Cortex of kidney (tissue), 1 donor: ENCODE measurements around the gene ADIPOR1.

Source experiments
- DNase-seq: peaks from one replicate; lab custom pipeline; 2025; lab: John Stamatoyannopoulos, UW

ADIPOR1 gene

GRCh38 chr1:202972046-202972445, 13.9 kb upstream of the ADIPOR1 start:
- no peak for DNase-seq

GRCh38 chr1:202968895-202969295, 10.8 kb upstream of the ADIPOR1 start:
- no peak for DNase-seq

DNA sequence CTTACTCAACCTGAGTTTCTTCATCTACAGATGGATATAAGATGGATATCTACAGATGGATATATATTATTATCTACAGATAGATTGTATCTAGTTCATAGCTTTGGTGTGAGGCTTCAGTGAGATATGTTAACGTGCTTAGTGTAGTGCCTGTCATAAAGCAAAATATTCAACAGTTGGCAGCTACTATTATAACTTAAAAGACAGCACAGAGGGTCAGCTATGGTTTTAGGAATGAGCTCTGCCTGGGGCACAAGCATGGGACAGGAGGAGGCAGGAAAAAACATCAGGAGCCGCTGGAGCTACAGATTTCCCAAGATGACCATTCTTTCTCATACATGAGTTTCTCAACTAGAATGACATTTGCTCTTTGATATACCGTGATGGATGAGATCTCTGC, 10.2 kb upstream of the ADIPOR1 start:
- no peak for DNase-seq

- no peak for DNase-seq
Observed at GRCh38 chr1:202967684-202968281, 9.7 kb upstream of the ADIPOR1 start.

- no peak for DNase-seq
Observed at GRCh38 chr1:202966006-202966898, 8.1 kb upstream of the ADIPOR1 start.

DNA sequence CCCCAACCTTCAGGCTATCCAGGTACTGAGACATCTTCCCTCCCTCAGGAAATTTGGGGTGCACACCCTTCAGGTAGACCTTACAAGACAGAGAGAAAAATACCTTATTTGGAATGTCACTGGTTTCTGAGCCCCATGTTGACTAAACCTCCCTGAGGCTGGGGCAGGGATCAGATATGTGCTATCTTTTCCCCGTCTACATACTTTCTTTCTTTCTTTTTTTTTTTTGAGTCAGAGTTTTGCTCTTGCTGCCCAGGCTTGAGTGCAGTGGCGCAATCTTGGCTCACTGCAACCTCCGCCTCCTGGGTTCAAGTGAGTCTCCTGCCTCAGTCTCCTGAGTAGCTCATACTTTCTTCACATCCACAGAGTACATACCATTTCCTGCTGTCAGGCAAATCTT, 7.3 kb upstream of the ADIPOR1 start:
- no peak for DNase-seq

DNA sequence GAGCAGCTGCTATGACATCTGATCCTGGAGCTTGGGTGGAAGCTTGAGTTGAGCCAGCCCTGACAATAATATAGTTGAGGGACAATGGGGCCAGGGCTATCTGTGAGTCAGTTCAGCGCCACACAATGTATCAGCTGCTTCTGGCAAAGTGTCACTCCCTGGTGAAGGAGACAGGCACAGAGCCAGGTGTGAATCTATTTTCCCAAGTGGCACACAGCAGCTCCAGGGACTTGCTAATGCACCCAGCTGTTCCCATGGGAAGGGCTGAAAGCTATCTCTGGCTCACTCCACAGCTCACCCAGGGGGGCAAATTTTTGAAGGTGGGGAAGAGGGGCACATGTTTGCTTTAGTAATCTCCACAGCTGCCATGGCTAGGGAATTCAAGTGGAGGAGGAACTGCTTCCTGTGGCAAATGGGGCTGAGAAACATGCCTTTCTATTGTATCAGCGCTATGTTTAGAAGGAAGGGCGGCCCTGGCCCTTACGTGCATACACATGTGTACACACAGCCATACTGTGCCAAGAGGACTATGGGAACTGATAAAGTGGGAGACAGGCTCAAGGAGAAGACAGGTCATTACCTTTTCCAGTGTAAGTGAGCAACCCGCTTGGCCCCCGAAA, 6.8 kb upstream of the ADIPOR1 start:
- DNase-seq, result no peak

DNA sequence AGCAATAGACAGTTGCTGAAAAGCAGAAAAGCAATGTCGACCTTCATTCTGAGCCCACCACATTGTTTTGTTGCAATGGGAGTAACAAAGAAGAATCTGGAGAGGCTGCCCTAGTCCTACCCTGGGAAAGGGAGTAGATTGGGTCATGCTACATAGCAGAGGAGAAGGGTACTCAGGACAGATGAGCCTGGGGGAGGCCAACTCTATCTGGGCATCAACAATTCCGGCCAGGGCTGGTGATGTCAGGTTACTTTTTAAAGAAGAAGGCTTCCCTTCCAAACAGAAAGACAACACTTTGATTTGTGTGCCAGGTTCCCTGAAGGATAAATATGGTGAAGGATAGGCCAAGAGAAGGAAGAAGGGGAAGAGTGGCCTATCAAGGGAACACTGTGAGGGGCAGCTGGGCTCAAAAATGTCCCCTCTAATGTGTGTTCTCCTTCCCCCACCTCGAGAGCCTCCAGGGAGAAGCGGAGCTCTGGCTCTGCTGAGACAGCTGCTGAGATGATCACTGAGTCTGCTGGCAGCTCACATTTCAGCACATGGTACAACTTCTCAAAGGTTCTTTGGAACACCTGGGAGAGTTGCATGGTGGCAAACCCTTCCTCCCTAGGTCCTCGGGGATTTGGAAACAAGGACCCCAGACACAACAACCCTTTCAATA, 3.2 kb upstream of the ADIPOR1 start:
- DNase-seq, result no peak

- DNase-seq, result no peak
Observed at GRCh38 chr1:202959276-202959620, 1.1 kb upstream of the ADIPOR1 start.

GRCh38 chr1:202958544-202959275, 598 bp upstream of the ADIPOR1 start:
- no peak for DNase-seq

DNA sequence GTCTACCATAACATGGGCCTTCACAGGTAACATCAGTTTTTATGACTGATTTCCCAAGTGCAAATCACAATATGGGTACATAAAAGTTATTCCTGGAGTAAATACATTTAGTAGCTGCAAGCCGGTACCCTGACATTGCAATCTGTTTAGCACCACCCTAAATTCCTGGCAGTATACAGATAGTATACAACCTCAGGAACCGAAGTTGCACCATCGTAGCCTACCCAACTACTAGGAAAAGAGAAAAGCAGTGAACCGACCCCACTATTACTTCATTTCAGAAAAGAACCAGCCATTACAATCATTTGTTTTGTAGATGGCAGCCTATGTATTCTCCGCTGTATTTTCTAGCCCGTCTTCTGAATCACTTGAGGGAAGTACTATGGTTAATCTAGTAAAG, 1.1 kb downstream of the ADIPOR1 start:
- no peak for DNase-seq

DNA sequence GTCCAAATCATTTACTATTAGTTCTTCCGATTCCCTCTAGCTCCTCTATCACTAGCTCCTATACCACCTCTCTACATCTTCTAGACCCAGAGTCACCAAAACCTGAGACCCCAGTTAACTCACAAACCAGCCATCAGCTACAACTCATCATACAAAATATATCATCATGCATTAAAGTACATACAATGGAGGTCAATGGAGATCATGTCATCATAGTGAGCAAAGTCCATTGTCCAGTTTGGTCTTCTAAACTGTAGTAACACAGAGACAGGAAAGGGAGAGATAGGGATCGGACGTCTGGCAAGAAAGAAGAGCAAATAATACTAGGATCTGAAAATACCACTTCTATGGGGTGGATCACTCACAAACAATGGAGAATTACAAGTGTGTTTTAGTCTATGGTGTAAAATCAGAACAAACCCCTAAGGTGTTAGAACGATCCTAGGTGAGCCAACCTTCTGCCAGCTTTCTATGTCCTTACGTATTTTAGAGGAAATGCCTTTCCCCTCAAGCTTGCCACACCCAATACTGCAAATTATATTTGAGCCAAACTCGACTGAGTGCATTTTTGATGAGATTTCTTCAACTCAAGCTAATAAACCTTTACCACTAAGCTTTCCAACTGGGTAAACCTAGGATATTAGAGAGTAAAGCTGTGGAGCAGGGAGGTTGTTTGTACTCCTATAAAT, 3.9 kb downstream of the ADIPOR1 start:
- DNase-seq, result no peak

DNA sequence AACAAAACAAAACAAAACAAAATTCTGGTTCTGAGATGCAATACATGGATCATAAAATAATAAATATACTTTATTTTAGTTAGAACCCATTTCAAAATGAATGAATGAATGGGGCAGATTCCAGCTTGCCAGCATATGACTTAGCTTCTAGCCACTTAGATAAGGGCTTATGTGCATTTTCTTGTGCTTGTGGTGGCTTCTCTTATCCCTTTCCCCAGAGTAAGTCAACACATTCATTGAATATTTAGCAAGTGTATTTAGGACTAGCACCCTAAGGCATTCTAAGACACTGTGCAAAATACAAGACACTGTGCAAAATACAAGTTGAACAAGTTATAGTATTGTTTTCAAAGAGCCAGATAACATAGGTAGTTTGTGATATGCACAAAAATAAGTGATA, 4.7 kb downstream of the ADIPOR1 start:
- no peak for DNase-seq

DNA sequence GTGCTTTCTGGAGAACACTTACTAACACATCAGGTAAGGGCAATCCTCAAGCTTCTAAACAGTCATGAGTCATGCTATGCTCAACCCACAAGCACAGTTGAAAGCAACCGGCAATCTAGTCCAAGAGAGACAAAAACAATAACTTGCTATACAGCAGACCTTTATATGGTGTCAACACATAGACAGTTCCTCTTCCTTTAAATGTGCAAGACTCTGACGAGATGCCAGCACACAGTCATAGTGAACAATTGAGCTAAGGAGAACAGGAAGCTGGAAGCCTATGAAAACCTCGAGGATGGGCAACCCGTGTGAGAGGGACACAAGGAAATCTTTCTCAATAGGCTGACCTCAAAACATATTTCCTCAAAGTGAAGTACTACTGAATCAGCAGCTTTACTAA, 5.3 kb downstream of the ADIPOR1 start:
- DNase-seq, result no peak

DNA sequence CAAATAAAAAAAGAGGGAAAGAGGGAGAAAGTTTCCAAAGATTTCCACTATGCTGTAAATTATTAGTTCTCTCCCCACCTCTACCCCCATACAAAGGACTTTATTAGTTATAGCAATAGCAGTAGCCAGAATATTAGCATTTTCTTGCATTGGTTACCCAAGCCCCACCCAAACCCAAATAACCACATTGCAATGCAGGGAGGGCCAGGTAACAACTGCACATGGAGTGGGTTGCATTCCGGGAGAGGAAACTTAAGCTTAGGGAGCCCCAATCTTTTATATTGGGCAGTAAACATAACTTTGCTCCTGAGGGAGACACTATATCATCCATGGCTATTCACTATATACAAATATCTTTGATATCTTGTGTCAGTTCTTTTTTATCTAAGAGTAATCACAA, 6.0 kb downstream of the ADIPOR1 start:
- no peak for DNase-seq

- no peak for DNase-seq
Observed at GRCh38 chr1:202951437-202951836, 6.7 kb downstream of the ADIPOR1 start.

DNA sequence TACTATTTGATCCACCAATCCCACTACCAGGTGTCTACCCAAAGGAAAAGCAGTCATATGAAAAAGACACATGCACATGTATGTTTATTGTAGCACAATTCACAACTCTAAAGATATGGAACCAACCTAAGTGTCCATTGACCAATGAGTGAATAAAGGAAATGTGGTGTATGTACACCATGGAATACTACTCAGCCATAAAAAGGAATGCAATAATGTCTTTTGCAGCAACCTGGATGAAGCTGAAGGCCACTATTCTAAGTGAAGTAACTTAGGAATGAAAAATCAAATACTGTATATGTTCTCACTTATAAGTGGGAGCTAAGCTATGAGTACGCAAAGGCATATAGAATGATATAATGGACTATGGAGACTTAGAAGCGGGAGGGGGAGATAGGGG, 12.6 kb downstream of the ADIPOR1 start:
- no peak for DNase-seq

DNA sequence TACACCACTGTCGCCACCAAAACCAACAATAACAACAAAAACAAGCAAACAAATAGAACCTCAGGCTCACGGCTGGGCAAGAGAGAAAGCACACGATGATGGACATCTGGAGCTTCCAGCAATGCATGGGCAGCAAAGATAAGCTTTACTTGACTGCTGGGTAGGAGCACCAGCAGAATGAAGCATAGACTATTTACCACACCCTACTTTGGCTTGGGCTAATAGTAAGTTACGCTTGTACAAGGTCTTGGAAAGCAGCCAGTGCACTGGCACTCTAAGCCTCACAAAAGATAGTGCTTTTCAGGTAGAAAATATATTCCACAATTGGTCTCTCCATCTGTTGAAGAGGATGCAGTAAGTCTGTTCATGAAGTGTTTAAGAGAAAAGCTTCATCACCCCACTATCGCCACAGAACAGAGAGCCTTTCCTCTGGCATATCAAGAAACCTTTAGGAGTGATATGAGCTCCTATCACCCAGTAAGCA, 13.6 kb downstream of the ADIPOR1 start:
- no peak for DNase-seq

GRCh38 chr1:202942426-202942825, 15.7 kb downstream of the ADIPOR1 start:
- DNase-seq, result no peak

DNA sequence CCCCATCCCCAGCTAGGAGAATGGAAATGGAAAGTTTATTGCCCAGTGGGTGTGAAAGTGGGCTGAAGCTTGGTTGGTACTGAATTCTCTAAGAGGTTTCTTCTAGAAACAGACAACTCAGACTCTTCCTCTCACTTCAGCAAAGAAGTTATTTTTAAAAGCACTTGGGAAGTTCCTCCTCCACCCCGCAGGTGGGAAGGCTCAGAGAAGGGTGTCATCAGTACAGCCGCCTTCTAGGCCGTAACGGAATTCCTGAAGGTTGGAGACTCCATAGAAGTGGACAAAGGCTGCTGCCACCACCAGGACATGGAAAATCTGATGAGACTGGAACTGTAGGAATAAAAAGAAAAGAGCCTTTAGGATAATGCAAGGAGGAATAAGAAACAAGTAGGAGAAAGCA, 16.7 kb downstream of the ADIPOR1 start:
- DNase-seq, result no peak

- DNase-seq, result no peak
Observed at GRCh38 chr1:202940561-202940960, 17.6 kb downstream of the ADIPOR1 start.
